ENCODE measurements around the gene GRM8. TPM values are rescaled to one million over a fixed set of nuclear protein-coding genes. Genes with fewer than 3 reads are reported as not detected.

GRM8 gene
- total RNA-seq, 6 donors from 2014 or later, result 0.49 to 6.5 (median 1.8) TPM; not detected in 3

- TF ChIP-seq, protein P1, sequence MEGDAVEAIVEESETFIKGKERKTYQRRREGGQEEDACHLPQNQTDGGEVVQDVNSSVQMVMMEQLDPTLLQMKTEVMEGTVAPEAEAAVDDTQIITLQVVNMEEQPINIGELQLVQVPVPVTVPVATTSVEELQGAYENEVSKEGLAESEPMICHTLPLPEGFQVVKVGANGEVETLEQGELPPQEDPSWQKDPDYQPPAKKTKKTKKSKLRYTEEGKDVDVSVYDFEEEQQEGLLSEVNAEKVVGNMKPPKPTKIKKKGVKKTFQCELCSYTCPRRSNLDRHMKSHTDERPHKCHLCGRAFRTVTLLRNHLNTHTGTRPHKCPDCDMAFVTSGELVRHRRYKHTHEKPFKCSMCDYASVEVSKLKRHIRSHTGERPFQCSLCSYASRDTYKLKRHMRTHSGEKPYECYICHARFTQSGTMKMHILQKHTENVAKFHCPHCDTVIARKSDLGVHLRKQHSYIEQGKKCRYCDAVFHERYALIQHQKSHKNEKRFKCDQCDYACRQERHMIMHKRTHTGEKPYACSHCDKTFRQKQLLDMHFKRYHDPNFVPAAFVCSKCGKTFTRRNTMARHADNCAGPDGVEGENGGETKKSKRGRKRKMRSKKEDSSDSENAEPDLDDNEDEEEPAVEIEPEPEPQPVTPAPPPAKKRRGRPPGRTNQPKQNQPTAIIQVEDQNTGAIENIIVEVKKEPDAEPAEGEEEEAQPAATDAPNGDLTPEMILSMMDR (IDR thresholded peaks at IDR 0.05), result no peak
- TF ChIP-seq POLR2A (IDR thresholded peaks at IDR 0.05) (no peak), POLR2AphosphoS5 (IDR thresholded peaks at IDR 0.05) (no peak), EP300 (IDR thresholded peaks at IDR 0.05) (no peak)
- Histone ChIP-seq H3K4me3 (no peak overlapping the region), H3K27me3 (no peaks in the 10 kb centered on the region), H3K27ac (no peak overlapping the region), H3K4me1 (no peaks in the 10 kb centered on the region), H3K9me3 (no peaks in the 10 kb centered on the region), H3K36me3 (no peaks in the 10 kb centered on the region)
- no peak for ATAC-seq (ENCODE audit: low FRiP score in 2 of 2)
- WGBS, 2 donors, result 80 to 94% methylated on average over 2 of the region's 2 CpGs
- DNase-seq, result no peak
These were observed 259.0 kb downstream of the GRM8 start for GRCh38 chr7:126993626-126994213.

GRCh38 chr7:126988022-126988421 lies 264.7 kb downstream of the GRM8 start:
- H3K27me3 ChIP-seq, result no peaks in the 10 kb centered on the region
- ATAC-seq (ENCODE audit: low FRiP score in 2 of 2) (no peak), DNase-seq (no peak)
- no peaks in the 10 kb centered on the region for H3K36me3 ChIP-seq
- 83 to 86% methylated on average over 4 of the region's 4 CpGs for WGBS, 2 donors
- TF ChIP-seq POLR2A (IDR thresholded peaks at IDR 0.05) (no peak), EP300 (IDR thresholded peaks at IDR 0.05) (no peak), POLR2AphosphoS5 (IDR thresholded peaks at IDR 0.05) (no peak)
- TF ChIP-seq, protein P1 (IDR thresholded peaks at IDR 0.05), result no peak
- no peaks in the 10 kb centered on the region for H3K4me1 ChIP-seq
- H3K27ac ChIP-seq, result no peak overlapping the region
- H3K9me3 ChIP-seq, result no peaks in the 10 kb centered on the region
- no peak overlapping the region for H3K4me3 ChIP-seq

- no peak overlapping the region for H3K27ac ChIP-seq
- H3K4me3 ChIP-seq, result no peak overlapping the region
- H3K4me1 ChIP-seq, result no peaks in the 10 kb centered on the region
- TF ChIP-seq EP300 (IDR thresholded peaks at IDR 0.05) (no peak), POLR2AphosphoS5 (IDR thresholded peaks at IDR 0.05) (no peak), POLR2A (IDR thresholded peaks at IDR 0.05) (no peak)
- TF ChIP-seq, protein P1 (IDR thresholded peaks at IDR 0.05), result no peak
- H3K9me3 ChIP-seq, result no peaks in the 10 kb centered on the region
- no peaks in the 10 kb centered on the region for H3K36me3 ChIP-seq
- H3K27me3 ChIP-seq, result no peaks in the 10 kb centered on the region
- ATAC-seq (ENCODE audit: low FRiP score in 2 of 2) (no peak), DNase-seq (no peak)
- WGBS, 2 donors, result 67 to 75% methylated on average over 2 of the region's 2 CpGs
These were observed 273.0 kb downstream of the GRM8 start for GRCh38 chr7:126979722-126980121.

DNA sequence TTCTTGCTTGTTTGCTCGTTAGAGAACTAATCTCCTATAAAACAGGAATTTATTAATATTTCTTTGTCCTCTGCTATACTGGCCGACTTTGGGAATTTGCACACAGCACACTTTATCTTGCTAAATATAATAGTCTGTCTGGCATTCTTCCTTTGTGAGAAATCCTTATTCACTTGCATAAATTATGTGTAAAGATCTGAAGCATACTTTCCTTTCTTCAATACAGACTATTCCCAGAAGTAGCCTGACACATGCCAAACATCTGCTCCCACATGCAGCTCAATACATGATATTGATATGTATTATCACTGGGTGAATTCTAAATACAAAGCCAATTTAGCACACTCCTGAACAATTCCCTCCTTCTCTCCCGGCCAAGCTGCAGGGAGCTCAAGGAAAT lies 273.9 kb downstream of the GRM8 start:
- WGBS, 2 donors, result 78 to 80% methylated on average over 3 of the region's 3 CpGs

More for the DNA sequence above, 273.9 kb downstream of the GRM8 start:
- ATAC-seq (ENCODE audit: low FRiP score in 2 of 2) (no peak), DNase-seq (no peak)
- H3K9me3 ChIP-seq, result no peaks in the 10 kb centered on the region
- no peaks in the 10 kb centered on the region for H3K4me1 ChIP-seq
- H3K4me3 ChIP-seq, result no peak overlapping the region
- TF ChIP-seq POLR2A (IDR thresholded peaks at IDR 0.05), result no peak
- TF ChIP-seq EP300 (IDR thresholded peaks at IDR 0.05), result no peak
- TF ChIP-seq POLR2AphosphoS5 (IDR thresholded peaks at IDR 0.05), result no peak
- TF ChIP-seq, protein P1 (IDR thresholded peaks at IDR 0.05), result no peak
- no peaks in the 10 kb centered on the region for H3K36me3 ChIP-seq
- H3K27ac ChIP-seq, result no peak overlapping the region
- H3K27me3 ChIP-seq, result no peaks in the 10 kb centered on the region

All from upper lobe of left lung (tissue), 6 donors.